Measurements from ENCODE around the gene CFD. TPM values are rescaled to one million over a fixed set of nuclear protein-coding genes. Genes with fewer than 3 reads are reported as not detected.

CFD gene
- total RNA-seq, 1 donor from 2014 or later = not detected

DNA sequence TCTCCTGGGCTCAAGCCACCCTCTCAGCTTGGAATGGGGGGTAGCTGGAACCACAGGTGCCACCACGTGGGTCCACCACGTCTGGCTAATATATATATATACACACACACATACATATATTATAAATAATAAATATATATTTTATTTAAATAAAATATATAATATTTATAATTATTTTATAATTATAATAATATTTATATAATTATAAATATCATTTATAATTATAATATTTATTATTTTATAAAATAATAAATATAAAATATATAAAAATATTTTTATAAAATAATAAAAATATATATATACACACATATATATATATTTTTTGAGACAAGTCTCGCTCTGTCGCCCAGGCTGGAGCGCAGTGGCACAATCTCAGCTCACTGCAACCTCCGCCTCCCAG lies 4.9 kb upstream of the CFD start:
- no peaks in the 10 kb centered on the region for H3K4me1 Mint-ChIP-seq (ENCODE audit: low read depth, unreplicated experiment)
- TF ChIP-seq, protein P1, sequence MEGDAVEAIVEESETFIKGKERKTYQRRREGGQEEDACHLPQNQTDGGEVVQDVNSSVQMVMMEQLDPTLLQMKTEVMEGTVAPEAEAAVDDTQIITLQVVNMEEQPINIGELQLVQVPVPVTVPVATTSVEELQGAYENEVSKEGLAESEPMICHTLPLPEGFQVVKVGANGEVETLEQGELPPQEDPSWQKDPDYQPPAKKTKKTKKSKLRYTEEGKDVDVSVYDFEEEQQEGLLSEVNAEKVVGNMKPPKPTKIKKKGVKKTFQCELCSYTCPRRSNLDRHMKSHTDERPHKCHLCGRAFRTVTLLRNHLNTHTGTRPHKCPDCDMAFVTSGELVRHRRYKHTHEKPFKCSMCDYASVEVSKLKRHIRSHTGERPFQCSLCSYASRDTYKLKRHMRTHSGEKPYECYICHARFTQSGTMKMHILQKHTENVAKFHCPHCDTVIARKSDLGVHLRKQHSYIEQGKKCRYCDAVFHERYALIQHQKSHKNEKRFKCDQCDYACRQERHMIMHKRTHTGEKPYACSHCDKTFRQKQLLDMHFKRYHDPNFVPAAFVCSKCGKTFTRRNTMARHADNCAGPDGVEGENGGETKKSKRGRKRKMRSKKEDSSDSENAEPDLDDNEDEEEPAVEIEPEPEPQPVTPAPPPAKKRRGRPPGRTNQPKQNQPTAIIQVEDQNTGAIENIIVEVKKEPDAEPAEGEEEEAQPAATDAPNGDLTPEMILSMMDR (IDR thresholded peaks at IDR 0.05; ENCODE audit: partially characterized antibody, unreplicated experiment) = no peak
- no peaks in the 10 kb centered on the region for H3K27me3 Mint-ChIP-seq (ENCODE audit: unreplicated experiment)

DNA sequence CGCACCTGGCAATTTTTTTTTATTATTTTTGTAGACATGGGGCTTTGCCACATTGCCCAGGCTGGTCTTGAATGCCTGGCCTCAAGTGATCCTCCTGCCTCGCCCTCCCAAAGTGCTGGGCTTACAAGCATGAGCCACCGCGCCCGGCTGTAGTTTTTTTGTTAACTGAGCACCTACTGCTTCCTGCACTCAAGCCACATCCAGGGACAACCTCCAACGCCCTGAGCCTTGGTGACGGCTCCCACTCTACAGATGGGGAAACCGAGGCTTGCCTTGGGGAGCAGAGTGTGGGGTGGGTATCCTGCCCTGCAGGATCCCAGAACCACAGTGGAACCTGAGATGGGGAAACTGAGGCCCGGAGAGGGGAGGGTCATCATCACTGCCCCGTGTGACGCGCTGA lies 4.3 kb upstream of the CFD start:
- TF ChIP-seq, protein P1 (IDR thresholded peaks at IDR 0.05; ENCODE audit: partially characterized antibody, unreplicated experiment) = no peak
- Mint-ChIP-seq H3K27ac (ENCODE audit: unreplicated experiment) (no peak overlapping the region), H3K36me3 (ENCODE audit: unreplicated experiment) (no peaks in the 10 kb centered on the region), H3K4me3 (ENCODE audit: unreplicated experiment) (no peak overlapping the region), H3K27me3 (ENCODE audit: unreplicated experiment) (peaks cover 3% of the 10 kb centered on the region), H3K4me1 (ENCODE audit: low read depth, unreplicated experiment) (no peaks in the 10 kb centered on the region), H3K9me3 (ENCODE audit: unreplicated experiment) (peaks cover 4% of the 10 kb centered on the region)
- DNase-seq = no peak

More for the DNA sequence above, 4.9 kb upstream of the CFD start:
- H3K36me3 Mint-ChIP-seq (ENCODE audit: unreplicated experiment) = no peaks in the 10 kb centered on the region
- no peak overlapping the region for H3K27ac Mint-ChIP-seq (ENCODE audit: unreplicated experiment)
- no peak overlapping the region for H3K4me3 Mint-ChIP-seq (ENCODE audit: unreplicated experiment)
- H3K9me3 Mint-ChIP-seq (ENCODE audit: unreplicated experiment) = peaks cover 4% of the 10 kb centered on the region
- no peak for DNase-seq

DNA sequence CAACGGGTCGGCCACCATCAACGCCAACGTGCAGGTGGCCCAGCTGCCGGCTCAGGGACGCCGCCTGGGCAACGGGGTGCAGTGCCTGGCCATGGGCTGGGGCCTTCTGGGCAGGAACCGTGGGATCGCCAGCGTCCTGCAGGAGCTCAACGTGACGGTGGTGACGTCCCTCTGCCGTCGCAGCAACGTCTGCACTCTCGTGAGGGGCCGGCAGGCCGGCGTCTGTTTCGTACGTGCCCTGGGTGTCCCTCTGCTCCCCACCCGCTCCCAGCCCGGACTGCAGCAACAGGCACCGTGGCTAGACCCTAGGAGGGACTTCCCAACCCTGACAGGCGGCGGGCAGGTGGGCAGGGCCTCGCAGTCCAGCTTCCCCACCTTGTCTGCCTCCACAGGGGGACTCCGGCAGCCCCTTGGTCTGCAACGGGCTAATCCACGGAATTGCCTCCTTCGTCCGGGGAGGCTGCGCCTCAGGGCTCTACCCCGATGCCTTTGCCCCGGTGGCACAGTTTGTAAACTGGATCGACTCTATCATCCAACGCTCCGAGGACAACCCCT lies 3.8 kb upstream of the CFD start:
- TF ChIP-seq, protein P1 (IDR thresholded peaks at IDR 0.05; ENCODE audit: partially characterized antibody, unreplicated experiment) = no peak
- Mint-ChIP-seq H3K27me3 (ENCODE audit: unreplicated experiment) (peaks cover 3% of the 10 kb centered on the region), H3K4me3 (ENCODE audit: unreplicated experiment) (no peak overlapping the region), H3K9me3 (ENCODE audit: unreplicated experiment) (peaks cover 4% of the 10 kb centered on the region), H3K36me3 (ENCODE audit: unreplicated experiment) (no peaks in the 10 kb centered on the region), H3K27ac (ENCODE audit: unreplicated experiment) (no peak overlapping the region), H3K4me1 (ENCODE audit: low read depth, unreplicated experiment) (no peaks in the 10 kb centered on the region)
- DNase-seq = no peak

DNA sequence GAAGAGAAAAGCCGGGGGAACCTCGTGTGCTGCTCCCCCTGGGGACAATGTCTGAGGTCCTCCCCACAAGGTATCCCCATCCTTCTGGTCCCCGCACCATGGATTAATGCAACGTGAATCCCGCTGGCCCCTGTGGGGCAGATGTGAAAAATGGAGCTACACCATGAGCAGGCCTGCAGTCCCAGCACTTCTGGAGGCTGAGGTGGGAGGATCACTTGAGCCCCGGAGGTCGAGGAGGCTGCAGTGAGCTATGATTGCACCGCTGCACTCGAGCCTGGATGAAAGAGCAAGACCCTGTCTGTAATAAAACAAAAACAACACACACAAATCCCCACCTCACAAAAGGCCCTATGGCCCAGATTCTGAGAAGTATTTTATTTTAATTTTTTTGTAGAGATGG lies 1.2 kb upstream of the CFD start:
- peaks cover 3% of the 10 kb centered on the region for H3K9me3 Mint-ChIP-seq (ENCODE audit: unreplicated experiment)
- no peaks in the 10 kb centered on the region for H3K4me1 Mint-ChIP-seq (ENCODE audit: low read depth, unreplicated experiment)
- TF ChIP-seq, protein P1 (IDR thresholded peaks at IDR 0.05; ENCODE audit: partially characterized antibody, unreplicated experiment) = no peak
- DNase-seq = no peak
- no peak overlapping the region for H3K27ac Mint-ChIP-seq (ENCODE audit: unreplicated experiment)
- peaks cover 7% of the 10 kb centered on the region for H3K27me3 Mint-ChIP-seq (ENCODE audit: unreplicated experiment)
- no peaks in the 10 kb centered on the region for H3K36me3 Mint-ChIP-seq (ENCODE audit: unreplicated experiment)
- H3K4me3 Mint-ChIP-seq (ENCODE audit: unreplicated experiment) = no peak overlapping the region

DNA sequence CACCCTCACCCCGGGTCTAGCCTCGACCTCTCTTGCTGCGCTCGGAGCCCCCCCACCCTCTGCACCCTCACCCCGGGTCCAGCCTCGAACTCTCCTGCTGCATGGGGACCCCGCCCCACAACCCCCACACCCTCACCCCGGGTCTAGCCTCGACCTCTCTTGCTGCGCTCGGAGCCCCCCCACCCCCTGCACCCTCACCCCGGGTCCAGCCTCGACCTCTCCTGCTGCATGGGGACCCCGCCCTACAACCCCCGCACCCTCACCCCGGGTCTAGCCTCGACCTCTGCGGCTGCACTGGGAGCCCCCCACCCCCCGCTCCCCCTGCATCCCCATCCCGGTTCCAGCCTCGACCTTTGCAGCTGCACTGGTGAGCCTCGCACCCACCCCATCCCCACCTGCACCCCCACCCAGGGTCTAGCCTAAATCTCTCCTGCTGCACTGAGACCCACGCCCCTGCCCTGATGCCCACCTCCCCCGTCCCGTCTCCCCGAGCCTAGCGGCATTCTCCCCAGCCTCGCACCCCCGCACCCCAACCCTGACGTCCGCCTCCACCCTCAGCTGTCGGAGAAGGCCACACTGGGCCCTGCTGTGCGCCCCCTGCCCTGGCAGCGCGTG lies 1.8 kb downstream of the CFD start:
- Mint-ChIP-seq H3K36me3 (ENCODE audit: unreplicated experiment) (no peaks in the 10 kb centered on the region), H3K4me1 (ENCODE audit: low read depth, unreplicated experiment) (no peaks in the 10 kb centered on the region), H3K9me3 (ENCODE audit: unreplicated experiment) (peaks cover 11% of the 10 kb centered on the region), H3K27me3 (ENCODE audit: unreplicated experiment) (peaks cover 14% of the 10 kb centered on the region), H3K4me3 (ENCODE audit: unreplicated experiment) (no peak overlapping the region), H3K27ac (ENCODE audit: unreplicated experiment) (no peak overlapping the region)
- no peak for DNase-seq
- TF ChIP-seq, protein P1 (IDR thresholded peaks at IDR 0.05; ENCODE audit: partially characterized antibody, unreplicated experiment) = no peak

Measured in glutamatergic neuron (in vitro differentiated cells).